G401.6 (cell line): ENCODE measurements around the gene TTLL3.
"Not testable (repeated sequence)": the region's sequence is repeated elsewhere in the genome, so short reads cannot be mapped to it uniquely, and the experiment has no call there.

Source experiments
- FAIRE-seq: peaks from 2 replicates; lab custom pipeline; 2012; peaks lifted over from hg19 to GRCh38; lab: Jason Lieb, UNC

TTLL3 gene

GRCh38 chr3:9809615-9810432 is at the start of gene TTLL3:
TSS of gene TTLL3 (plus strand) at chr3:9810262. CDS start at chr3:9810662, 400 bp downstream.
- FAIRE-seq = no peak

GRCh38 chr3:9760779-9761505 is 49.1 kb upstream of the TTLL3 start:
- no peak for FAIRE-seq

GRCh38 chr3:9761919-9762318 is 48.1 kb upstream of the TTLL3 start:
- FAIRE-seq = no peak

GRCh38 chr3:9762871-9763270 is 47.2 kb upstream of the TTLL3 start:
- no peak for FAIRE-seq

GRCh38 chr3:9765865-9766264 is 44.2 kb upstream of the TTLL3 start:
- FAIRE-seq = no peak

GRCh38 chr3:9767418-9767817 is 42.6 kb upstream of the TTLL3 start:
- FAIRE-seq = no peak

- FAIRE-seq = no peak
Measured at GRCh38 chr3:9768141-9768775, 41.8 kb upstream of the TTLL3 start.

GRCh38 chr3:9769012-9769411 is 41.0 kb upstream of the TTLL3 start:
- no peak for FAIRE-seq

- FAIRE-seq = no peak
Measured at GRCh38 chr3:9769426-9770275, 40.4 kb upstream of the TTLL3 start, which contains the start of gene CAMK1. TSS of gene CAMK1 (minus strand) at chr3:9769947. CDS start at chr3:9767749, 2,198 bp downstream.

- FAIRE-seq = no peak
Measured at GRCh38 chr3:9770276-9770812, 39.7 kb upstream of the TTLL3 start.

- FAIRE-seq = not testable (repeated sequence)
Measured at GRCh38 chr3:9771007-9771406, 39.1 kb upstream of the TTLL3 start.

GRCh38 chr3:9776896-9777693 is 33.0 kb upstream of the TTLL3 start:
- no peak for FAIRE-seq

- no peak for FAIRE-seq
Measured at GRCh38 chr3:9777694-9778021, 32.4 kb upstream of the TTLL3 start.

- FAIRE-seq = no peak
Measured at GRCh38 chr3:9778143-9779074, 31.7 kb upstream of the TTLL3 start.

- no peak for FAIRE-seq
Measured at GRCh38 chr3:9779075-9779593, 30.9 kb upstream of the TTLL3 start.

GRCh38 chr3:9779721-9780457 is 30.2 kb upstream of the TTLL3 start:
- FAIRE-seq = no peak

- FAIRE-seq = no peak
Measured at GRCh38 chr3:9780458-9780812, 29.6 kb upstream of the TTLL3 start.

GRCh38 chr3:9780910-9781309 is 29.2 kb upstream of the TTLL3 start:
- FAIRE-seq = no peak

- FAIRE-seq = no peak
Measured at GRCh38 chr3:9781551-9781950, 28.5 kb upstream of the TTLL3 start.
